B cell (primary cell): Measurements from ENCODE around the gene RFX2. TPM values are rescaled to one million over a fixed set of nuclear protein-coding genes. Genes with fewer than 3 reads are reported as not detected.

ENCODE experiments used
- ATAC-seq: fragments of 200-7000 bp; cut with Tn5 transposase; one replicate; pipeline ENCODE4 v1.10.0; 2021; ENCODE audit warnings: low read depth, mild to moderate bottlenecking, moderate number of reproducible peaks, moderate library complexity
- CTCF ChIA-PET: fragments of 350-600 bp; sonication (Branson Sonifier 250); formaldehyde crosslinking; loops from one replicate; lab custom pipeline; 2021; ENCODE audit warnings: antibody characterized with exemption, inconsistent platforms; lab: Charles Lee
- POLR2A ChIA-PET: fragments of 350-600 bp; sonication (Branson Sonifier 250); formaldehyde crosslinking; loops from one replicate; lab custom pipeline; 2021; ENCODE audit warnings: antibody characterized with exemption; lab: Charles Lee
- DNase-seq: peaks from one replicate; pipeline ENCODE4 v3.0.0; 2013
- H2AFZ ChIP-seq: 2 replicates; pipeline ENCODE4 v1.6.1; 2012; ENCODE audit warnings: mild to moderate bottlenecking, low read depth, low read length; ENCODE audit not compliant: insufficient read depth, poor library complexity, severe bottlenecking
- H3K27ac ChIP-seq, 2 donors: 1 replicate in 1 of 2; 2 replicates in 1 of 2; pipeline ENCODE4 v1.5.1; 2012 to 2013; ENCODE audit warnings: low read length in 2 of 2, mild to moderate bottlenecking in 2 of 2, moderate library complexity in 1 of 2
- H3K27me3 ChIP-seq, 4 experiments: fragments of 200-600 bp in 1 of 4; sonication (generic) in 1 of 4; replicated peaks in 1 of 4; 1 replicate in 2 of 4; 2 replicates in 2 of 4; pipeline versions ENCODE4 v1.6.1 to v1.7.0; 2013 to 2016; ENCODE audit warnings: low read length in 3 of 4, mild to moderate bottlenecking in 2 of 4, mixed read lengths in 1 of 4, moderate library complexity in 1 of 4; ENCODE audit not compliant: insufficient read depth in 4 of 4, control insufficient read depth in 3 of 4; ENCODE audit errors: control extremely low read depth in 1 of 4
- H3K36me3 ChIP-seq, 2 experiments: replicated peaks in 1 of 2; 1 replicate in 1 of 2; 2 replicates in 1 of 2; pipeline versions ENCODE4 v1.6.1 to v1.7.1; 2013; ENCODE audit warnings: low read length in 1 of 2; ENCODE audit not compliant: insufficient read depth in 2 of 2, control insufficient read depth in 1 of 2; ENCODE audit errors: control extremely low read depth in 1 of 2, extremely low read depth in 1 of 2
- H3K4me1 ChIP-seq, 2 donors: fragments of 200-600 bp in 1 of 2; sonication (generic) in 1 of 2; 1 replicate in 1 of 2; 2 replicates in 1 of 2; pipeline versions ENCODE4 v1.5.1 to v1.6.1; 2013 to 2017; ENCODE audit warnings: low read length in 2 of 2; ENCODE audit not compliant: control insufficient read depth in 2 of 2, insufficient read depth in 2 of 2
- H3K4me2 ChIP-seq: replicated peaks from 2 replicates; pipeline ENCODE3; 2012; ENCODE audit warnings: mild to moderate bottlenecking, low read depth, low read length; ENCODE audit not compliant: poor library complexity, severe bottlenecking
- H3K4me3 ChIP-seq, 5 experiments: fragments of 200-600 bp in 1 of 5; sonication (generic) in 1 of 5; 1 replicate in 3 of 5; 2 replicates in 2 of 5; pipeline versions ENCODE4 v1.5.1 to v1.7.0; 2011 to 2016; ENCODE audit warnings: low read length in 4 of 5, mild to moderate bottlenecking in 4 of 5, low read depth in 2 of 5, control low read depth in 1 of 5, moderate library complexity in 1 of 5; ENCODE audit not compliant: insufficient read depth in 1 of 5; ENCODE audit errors: control extremely low read depth in 1 of 5, extremely low read depth in 1 of 5
- H3K79me2 ChIP-seq: fragments of 200-600 bp; sonication (generic); one replicate; pipeline ENCODE4 v1.6.0; 2016; ENCODE audit warnings: low read length; ENCODE audit not compliant: control insufficient read depth, insufficient read depth
- H3K9ac ChIP-seq: fragments of 200-600 bp; sonication (generic); 2 replicates; pipeline ENCODE4 v1.6.1; 2017; ENCODE audit warnings: mild to moderate bottlenecking, low read length, moderate library complexity
- H3K9me3 ChIP-seq, 3 donors: one replicate each; pipeline versions ENCODE4 v1.6.1 to v1.7.1; 2013; ENCODE audit warnings: low read length in 2 of 3; ENCODE audit not compliant: control insufficient read depth in 2 of 3, insufficient read depth in 1 of 3; ENCODE audit errors: control extremely low read depth in 1 of 3
- H4K20me1 ChIP-seq: 2 replicates; pipeline ENCODE4 v1.6.0; 2012; ENCODE audit warnings: mild to moderate bottlenecking, low read length; ENCODE audit not compliant: insufficient read depth, control insufficient read depth, poor library complexity, severe bottlenecking
- H3K27ac Mint-ChIP-seq: one replicate; pipeline ENCODE4 v1.8.0; 2021; ENCODE audit warnings: mixed read lengths
- H3K27me3 Mint-ChIP-seq: one replicate; pipeline ENCODE4 v1.8.0; 2021; ENCODE audit warnings: mixed read lengths
- H3K4me1 Mint-ChIP-seq: one replicate; pipeline ENCODE4 v1.8.0; 2021; ENCODE audit warnings: mixed read lengths
- H3K4me3 Mint-ChIP-seq: one replicate; pipeline ENCODE4 v1.8.0; 2021; ENCODE audit warnings: mixed read lengths
- H3K9me3 Mint-ChIP-seq: one replicate; pipeline ENCODE4 v1.8.0; 2022; ENCODE audit warnings: mixed read lengths; ENCODE audit not compliant: insufficient read depth
- EZH2 ChIP-seq: IDR thresholded peaks from 2 replicates; pipeline ENCODE4 v1.6.1; 2012; ENCODE audit warnings: borderline replicate concordance, low read depth, mild to moderate bottlenecking, moderate library complexity, low read length; ENCODE audit not compliant: insufficient read depth, poor library complexity, severe bottlenecking
- WGBS: methylation state at CpG from one replicate; pipeline ENCODE4 v1.1.5; 2013; ENCODE audit warnings: missing lambda C conversion rate; ENCODE audit not compliant: insufficient coverage; 5-methylcytosine and 5-hydroxymethylcytosine counted together
- intact Hi-C: fragments of 100-400 bp; cut with micrococcal nuclease; formaldehyde crosslinking; loops from one replicate; pipeline ENCODE4 v1.10.0; 2022
- polyA plus RNA-seq: library from polyadenylated mRNA; depleted of rRNA; stranded (reverse); fragments of >200 nt; gene quantifications from 2 replicates; pipeline ENCODE4 v1.2.3, GENCODE V29; 2012
- total RNA-seq, 2 donors: library from RNA; stranded (reverse); fragments of 120-200 nt in 1 of 2; gene quantifications; 1 replicate in 1 of 2; 2 replicates in 1 of 2; pipeline versions ENCODE4 v1.2.3 to v1.2.4, GENCODE V29; 2013 to 2022
- TF ChIP-seq, protein P1 (sequence below): fragments of 200-600 bp; IDR thresholded peaks from one replicate; pipeline ENCODE4 v1.8.0; 2022; ENCODE audit warnings: antibody characterized with exemption, mild to moderate bottlenecking

Gene RFX2
- total and polyA plus RNA-seq, 2 donors (not counting 1 experiment from before 2014, with no cell fraction given) = 7.1 to 8.6 TPM

DNA sequence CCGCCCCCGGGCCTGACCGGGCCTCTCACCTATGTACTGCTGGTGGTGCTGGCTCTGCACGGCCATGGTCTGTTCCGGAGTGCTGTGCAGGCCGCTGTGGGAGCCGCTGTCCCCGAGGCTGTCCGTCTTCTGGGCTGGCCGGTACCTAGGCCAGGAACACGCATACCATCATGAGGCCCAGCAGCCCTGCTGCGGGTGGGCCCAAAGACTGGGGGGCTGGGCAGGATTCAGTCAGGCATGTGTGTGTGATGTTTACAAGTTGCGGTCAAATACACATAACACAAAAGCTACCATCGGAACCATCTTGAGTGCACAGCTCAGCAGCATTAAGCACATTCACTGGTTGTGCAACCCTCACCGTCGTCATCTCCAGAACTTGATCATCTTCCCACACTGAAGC lies 100.2 kb downstream of the RFX2 start:
- 97% methylated on average over 12 of the region's 16 CpGs for WGBS
- Mint-ChIP-seq H3K9me3 (no peaks in the 10 kb centered on the region), H3K4me1 (no peaks in the 10 kb centered on the region), H3K27ac (no peak overlapping the region), H3K4me3 (no peak overlapping the region), H3K27me3 (no peaks in the 10 kb centered on the region)
- ChIA-PET CTCF (no interaction called here), POLR2A (no interaction called here)
- Histone ChIP-seq H3K9ac (no peak overlapping the region), H3K79me2 (no peaks in the 10 kb centered on the region), H3K4me3 (no peak overlapping the region), H2AFZ (no peak overlapping the region), H3K27me3 (no peaks in the 10 kb centered on the region), H3K27ac (no peak overlapping the region), H3K36me3 (no peaks in the 10 kb centered on the region), H3K4me2 (no peak overlapping the region), H4K20me1 (no peaks in the 10 kb centered on the region), H3K4me1 (no peaks in the 10 kb centered on the region), H3K9me3 (no peaks in the 10 kb centered on the region)
- ATAC-seq = no peak
- TF ChIP-seq, protein P1, sequence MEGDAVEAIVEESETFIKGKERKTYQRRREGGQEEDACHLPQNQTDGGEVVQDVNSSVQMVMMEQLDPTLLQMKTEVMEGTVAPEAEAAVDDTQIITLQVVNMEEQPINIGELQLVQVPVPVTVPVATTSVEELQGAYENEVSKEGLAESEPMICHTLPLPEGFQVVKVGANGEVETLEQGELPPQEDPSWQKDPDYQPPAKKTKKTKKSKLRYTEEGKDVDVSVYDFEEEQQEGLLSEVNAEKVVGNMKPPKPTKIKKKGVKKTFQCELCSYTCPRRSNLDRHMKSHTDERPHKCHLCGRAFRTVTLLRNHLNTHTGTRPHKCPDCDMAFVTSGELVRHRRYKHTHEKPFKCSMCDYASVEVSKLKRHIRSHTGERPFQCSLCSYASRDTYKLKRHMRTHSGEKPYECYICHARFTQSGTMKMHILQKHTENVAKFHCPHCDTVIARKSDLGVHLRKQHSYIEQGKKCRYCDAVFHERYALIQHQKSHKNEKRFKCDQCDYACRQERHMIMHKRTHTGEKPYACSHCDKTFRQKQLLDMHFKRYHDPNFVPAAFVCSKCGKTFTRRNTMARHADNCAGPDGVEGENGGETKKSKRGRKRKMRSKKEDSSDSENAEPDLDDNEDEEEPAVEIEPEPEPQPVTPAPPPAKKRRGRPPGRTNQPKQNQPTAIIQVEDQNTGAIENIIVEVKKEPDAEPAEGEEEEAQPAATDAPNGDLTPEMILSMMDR = no peak
- no peak for TF ChIP-seq EZH2
- intact Hi-C loops = no loop called here
- no peak for DNase-seq

DNA sequence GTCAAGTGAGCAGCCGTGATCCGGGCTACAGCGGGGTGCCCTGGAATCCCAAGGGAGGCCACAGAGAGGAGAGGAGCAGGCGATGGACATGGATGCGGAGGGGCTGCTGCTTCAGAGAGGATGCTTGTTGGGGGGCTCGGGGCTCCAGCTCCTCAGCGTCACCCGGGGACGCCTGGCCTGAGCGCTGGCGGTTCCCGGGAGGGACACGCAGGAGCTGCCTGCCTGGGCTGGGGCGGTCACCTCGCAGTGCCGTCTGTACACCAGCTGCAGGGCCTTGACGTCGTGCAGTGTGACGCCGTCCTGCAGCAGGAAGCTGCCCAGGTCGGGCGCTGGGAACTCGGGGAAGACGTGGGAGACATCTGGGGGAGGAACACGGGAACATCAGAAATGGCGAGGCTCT lies 102.4 kb downstream of the RFX2 start:
- Histone ChIP-seq H2AFZ (no peak overlapping the region), H3K79me2 (no peaks in the 10 kb centered on the region), H3K4me2 (no peak overlapping the region), H3K9me3 (no peaks in the 10 kb centered on the region), H4K20me1 (no peaks in the 10 kb centered on the region), H3K27ac (no peak overlapping the region), H3K4me1 (no peaks in the 10 kb centered on the region), H3K36me3 (no peaks in the 10 kb centered on the region), H3K27me3 (no peaks in the 10 kb centered on the region), H3K9ac (no peak overlapping the region), H3K4me3 (no peak overlapping the region)
- ATAC-seq (no peak), DNase-seq (no peak)
- intact Hi-C loops = no loop called here
- ChIA-PET CTCF (no interaction called here), POLR2A (no interaction called here)
- Mint-ChIP-seq H3K4me3 (no peak overlapping the region), H3K4me1 (no peaks in the 10 kb centered on the region), H3K9me3 (no peaks in the 10 kb centered on the region), H3K27me3 (no peaks in the 10 kb centered on the region), H3K27ac (no peak overlapping the region)
- 96% methylated on average over 26 of the region's 26 CpGs for WGBS
- TF ChIP-seq EZH2 = no peak
- TF ChIP-seq, protein P1 = no peak
